Middle frontal gyrus (tissue), 1 donor: ENCODE results near the gene SPAG9.

ENCODE experiments used
- DNase-seq: peaks from one replicate; pipeline ENCODE4 v3.0.0-alpha.2; 2015; ENCODE audit warnings: low spot score; ENCODE audit errors: extremely low spot score

The SPAG9 gene, protein sequence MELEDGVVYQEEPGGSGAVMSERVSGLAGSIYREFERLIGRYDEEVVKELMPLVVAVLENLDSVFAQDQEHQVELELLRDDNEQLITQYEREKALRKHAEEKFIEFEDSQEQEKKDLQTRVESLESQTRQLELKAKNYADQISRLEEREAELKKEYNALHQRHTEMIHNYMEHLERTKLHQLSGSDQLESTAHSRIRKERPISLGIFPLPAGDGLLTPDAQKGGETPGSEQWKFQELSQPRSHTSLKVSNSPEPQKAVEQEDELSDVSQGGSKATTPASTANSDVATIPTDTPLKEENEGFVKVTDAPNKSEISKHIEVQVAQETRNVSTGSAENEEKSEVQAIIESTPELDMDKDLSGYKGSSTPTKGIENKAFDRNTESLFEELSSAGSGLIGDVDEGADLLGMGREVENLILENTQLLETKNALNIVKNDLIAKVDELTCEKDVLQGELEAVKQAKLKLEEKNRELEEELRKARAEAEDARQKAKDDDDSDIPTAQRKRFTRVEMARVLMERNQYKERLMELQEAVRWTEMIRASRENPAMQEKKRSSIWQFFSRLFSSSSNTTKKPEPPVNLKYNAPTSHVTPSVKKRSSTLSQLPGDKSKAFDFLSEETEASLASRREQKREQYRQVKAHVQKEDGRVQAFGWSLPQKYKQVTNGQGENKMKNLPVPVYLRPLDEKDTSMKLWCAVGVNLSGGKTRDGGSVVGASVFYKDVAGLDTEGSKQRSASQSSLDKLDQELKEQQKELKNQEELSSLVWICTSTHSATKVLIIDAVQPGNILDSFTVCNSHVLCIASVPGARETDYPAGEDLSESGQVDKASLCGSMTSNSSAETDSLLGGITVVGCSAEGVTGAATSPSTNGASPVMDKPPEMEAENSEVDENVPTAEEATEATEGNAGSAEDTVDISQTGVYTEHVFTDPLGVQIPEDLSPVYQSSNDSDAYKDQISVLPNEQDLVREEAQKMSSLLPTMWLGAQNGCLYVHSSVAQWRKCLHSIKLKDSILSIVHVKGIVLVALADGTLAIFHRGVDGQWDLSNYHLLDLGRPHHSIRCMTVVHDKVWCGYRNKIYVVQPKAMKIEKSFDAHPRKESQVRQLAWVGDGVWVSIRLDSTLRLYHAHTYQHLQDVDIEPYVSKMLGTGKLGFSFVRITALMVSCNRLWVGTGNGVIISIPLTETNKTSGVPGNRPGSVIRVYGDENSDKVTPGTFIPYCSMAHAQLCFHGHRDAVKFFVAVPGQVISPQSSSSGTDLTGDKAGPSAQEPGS (N-terminal part only)

GRCh38 chr17:51120739-51121619 lies at the start of gene SPAG9:
SPAG9 (minus strand) TSS chr17:51120868; CDS start chr17:51120656, 212 bp downstream.
- DNase-seq: peak; percentile 88

DNA sequence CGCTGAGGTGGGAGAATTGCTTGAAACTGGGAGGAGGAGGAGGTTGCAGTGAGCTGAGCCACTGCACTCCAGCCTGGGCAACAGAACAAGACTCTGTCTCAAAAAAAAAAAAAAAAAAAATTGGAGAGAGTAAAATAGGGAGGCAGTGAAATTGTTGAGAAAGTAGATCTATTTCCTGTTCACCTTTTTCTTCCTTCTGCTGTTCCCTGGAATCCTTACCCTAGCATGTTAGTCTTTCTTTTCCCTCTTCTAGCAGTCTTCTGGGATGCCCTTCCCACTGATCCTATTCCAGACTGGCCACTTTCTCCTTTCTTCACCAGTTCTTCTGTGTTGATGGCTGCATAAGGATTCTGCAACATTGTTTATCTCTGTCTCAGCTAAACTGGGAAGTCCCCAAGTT lies 48.7 kb upstream of the SPAG9 start:
- no peak for DNase-seq

- DNase-seq: no peak
These were observed 46.6 kb upstream of the SPAG9 start for GRCh38 chr17:51166987-51167931.

DNA sequence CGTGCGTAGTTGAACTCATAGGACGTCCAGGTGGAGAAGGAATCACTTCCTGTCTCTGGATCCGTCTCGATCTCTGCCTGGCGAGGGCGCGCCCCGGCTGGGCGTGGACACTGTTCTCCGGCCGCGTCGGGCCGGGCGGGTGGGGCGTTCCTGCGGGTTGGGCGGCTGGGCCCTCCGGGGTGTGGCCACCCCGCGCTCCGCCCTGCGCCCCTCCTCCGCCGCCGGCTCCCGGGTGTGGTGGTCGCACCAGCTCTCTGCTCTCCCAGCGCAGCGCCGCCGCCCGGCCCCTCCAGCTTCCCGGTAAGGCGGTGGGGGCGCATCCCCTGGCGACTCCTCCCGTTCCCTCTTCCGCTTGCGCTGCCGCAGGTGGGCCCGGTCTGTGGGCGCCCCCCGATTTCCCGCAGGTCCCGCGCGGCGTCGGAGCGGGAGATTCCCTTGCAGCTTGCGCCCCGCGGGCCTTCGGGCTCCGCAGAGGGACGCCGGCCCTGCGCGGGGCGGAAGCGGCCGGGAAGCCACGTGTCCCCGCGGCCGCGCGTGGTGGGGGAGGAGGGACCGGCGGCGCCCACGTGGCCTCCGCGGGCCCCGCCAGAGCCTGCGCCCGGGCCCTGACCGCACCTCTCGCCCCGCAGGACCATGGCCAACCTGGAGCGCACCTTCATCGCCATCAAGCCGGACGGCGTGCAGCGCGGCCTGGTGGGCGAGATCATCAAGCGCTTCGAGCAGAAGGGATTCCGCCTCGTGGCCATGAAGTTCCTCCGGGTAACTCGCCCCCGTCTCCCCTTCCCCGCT lies 45.7 kb upstream of the SPAG9 start, which contains the start of gene NME2:
NME2 (plus strand) TSS at position 214 of the 789 bp plus-strand sequence; CDS start at position 634, 420 bp downstream.
- peak; percentile 70 for DNase-seq

DNA sequence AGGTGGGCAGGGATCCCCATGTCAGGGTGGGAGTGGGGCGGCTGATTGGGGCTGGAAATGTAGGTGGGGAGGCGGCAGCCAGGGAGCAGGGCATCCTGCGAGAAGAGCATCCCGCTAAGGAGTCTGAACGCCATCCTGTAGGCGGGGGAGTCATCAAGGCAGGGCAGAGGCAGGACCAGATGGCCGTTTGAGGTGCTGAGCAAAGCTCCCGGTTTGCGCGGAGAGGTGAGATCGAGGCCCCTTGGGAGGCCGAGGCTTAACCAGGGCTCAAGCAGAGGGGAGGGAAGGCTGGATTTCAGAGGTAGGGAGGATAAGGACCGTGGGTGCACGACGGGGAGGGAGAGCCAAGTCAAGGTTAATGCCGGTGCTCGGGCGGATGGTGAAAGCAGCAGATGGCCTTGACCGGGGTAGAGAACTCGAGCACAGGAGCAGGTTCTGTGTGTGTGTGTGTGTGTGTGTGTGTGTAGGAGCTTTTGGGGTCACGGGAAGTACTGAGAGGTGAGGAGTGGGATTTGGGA lies 45.1 kb upstream of the SPAG9 start:
- no peak for DNase-seq

GRCh38 chr17:51164911-51165679 lies 44.4 kb upstream of the SPAG9 start:
- no peak for DNase-seq

GRCh38 chr17:51161541-51161940 lies 40.9 kb upstream of the SPAG9 start:
- no peak for DNase-seq

DNA sequence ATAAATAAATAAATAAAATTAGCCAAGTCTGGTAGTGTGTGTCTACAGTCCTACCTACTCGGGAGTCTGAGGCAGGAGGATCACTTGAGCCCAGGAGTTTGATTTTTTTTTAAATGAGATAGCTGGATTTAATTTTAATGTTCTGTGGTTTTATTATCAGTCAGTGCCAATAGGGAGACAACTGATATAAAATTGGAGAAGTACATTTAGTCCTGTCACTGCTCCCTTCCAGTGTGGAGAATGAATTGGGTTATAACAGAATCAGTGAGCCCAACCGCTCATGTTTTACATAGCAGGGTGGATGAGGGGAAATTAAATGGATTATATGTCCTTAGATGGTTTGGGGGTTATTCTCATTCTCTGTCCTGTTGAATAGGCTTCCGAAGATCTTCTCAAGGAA lies 38.9 kb upstream of the SPAG9 start:
- DNase-seq: no peak

GRCh38 chr17:51155416-51155815 lies 34.7 kb upstream of the SPAG9 start:
- DNase-seq: no peak

DNA sequence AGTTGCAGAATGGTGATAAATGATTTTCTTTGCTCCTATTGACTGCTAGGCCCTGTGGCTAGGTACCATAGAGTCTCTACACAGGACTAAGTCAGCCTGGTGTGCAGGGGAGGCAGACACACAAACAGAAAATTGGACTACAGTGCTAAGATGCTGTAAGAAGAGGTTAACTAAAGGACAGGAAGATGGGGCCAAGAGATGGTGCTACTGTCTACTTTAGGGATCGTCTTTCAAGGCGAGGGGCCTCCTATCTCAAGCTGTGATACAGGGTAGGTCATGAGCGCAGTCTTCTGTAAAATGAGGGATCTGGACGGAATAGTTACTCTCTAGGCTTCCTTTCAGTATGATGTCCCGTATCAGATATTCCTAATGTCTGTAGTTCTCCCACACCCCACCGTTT lies 33.5 kb upstream of the SPAG9 start:
- no peak for DNase-seq

DNA sequence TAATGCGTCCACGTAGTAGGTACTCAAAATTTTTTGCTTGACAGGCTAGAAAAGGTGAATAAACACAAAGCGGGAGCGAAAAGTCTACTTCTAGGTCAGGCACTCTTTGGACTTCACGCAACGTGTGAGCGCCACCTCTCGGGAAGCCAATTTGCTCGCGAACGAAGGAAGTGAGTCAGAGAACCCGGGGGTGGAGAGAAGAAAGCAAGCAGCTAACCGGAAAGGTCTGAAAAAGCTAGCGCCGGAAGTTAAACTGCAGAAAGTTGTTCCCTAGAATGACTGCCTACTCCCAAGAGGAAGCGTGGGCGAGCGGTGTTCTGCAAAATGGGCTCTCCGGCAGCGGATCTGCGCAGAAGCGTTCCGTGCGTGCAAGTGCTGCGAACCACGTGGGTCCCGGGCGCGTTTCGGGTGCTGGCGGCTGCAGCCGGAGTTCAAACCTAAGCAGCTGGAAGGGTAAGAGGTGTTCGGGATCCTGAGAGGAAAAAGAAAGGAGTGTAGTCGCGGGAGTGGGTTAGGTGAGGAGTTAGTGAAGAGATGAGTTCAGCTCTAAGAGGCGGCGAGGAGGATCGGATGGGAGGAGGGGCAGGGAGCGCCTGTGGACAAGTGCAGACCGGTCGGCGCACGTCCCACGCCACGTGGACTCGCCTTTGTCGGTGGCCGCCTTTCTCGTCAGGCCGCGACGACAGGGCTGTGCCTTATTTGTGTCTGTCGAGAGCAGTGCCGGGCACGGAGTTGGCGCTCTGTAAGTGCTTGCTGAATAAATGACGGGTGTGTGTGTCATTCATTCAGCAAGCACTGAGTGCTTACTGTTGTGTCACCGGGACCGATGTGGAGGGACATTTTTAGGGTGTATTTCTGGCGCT lies 32.8 kb upstream of the SPAG9 start, which contains the start of gene NME1:
NME1 (plus strand) TSS at position 350 of the 863 bp plus-strand sequence. CDS start 2,096 bp downstream, outside the sequence.
- peak; percentile 99 for DNase-seq

DNA sequence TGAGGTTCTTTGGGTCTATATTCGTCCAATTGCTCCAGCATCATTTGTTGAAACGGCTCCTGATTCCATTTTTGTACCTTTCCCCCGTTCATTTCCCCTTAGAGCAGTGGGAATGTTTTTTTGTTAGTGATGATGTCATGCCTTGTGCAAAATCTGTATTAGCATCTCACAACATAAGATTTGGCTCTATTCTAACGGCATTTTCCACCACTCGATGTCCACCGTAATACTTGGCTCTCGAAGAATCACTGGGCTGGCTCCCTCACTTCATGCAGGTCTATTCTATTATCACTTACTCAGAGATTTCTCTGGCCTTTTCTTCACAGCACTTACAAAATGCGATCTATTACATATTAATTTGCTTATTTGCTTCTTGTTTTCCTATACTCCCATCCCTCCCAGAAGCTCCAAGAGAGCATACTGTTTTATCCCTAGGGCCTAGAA lies 32.1 kb upstream of the SPAG9 start:
- DNase-seq: no peak

- DNase-seq: no peak
These were observed 30.3 kb upstream of the SPAG9 start for GRCh38 chr17:51150932-51151331.

- no peak for DNase-seq
These were observed 28.5 kb upstream of the SPAG9 start for GRCh38 chr17:51149163-51149562.

- no peak for DNase-seq
These were observed 27.0 kb upstream of the SPAG9 start for GRCh38 chr17:51147650-51148049.
